ENCODE data around the gene RBM43. TPM values are rescaled to one million over a fixed set of nuclear protein-coding genes. Genes with fewer than 3 reads are reported as not detected.

Gene RBM43
- total and polyA plus RNA-seq, 9 of the 15 experiments (the other 6 are each of a cell fraction or from before 2014, with no cell fraction given): 1.3 to 6.9 (median 3.8) TPM

DNA sequence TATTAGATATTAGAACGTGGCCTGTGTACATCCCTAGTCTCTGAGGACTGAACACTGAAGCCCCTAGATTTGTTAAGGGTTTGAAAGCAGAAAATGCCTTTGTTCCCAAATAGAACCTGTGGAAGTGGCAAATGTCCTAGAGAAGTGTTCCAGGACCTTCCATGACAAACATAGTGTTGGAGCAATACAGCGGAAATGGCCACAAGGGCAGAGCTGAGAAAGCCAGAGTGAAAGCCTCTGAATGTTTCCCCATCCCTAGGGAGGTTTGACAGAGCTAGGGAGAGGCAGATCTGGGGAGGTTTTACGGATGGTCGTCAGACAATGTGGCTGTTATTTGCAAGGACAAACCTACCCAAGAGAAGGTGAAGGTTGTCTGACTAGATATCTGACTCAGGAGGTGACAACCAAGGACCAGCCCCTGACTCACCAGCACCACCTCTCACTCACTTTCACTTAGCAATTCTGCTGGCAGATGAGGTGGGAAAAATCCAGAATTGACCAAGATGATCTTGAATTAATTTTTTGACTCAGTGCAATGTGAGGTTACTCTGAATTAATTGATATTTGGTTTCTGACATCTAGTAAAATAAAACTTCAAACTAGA, 24.1 kb downstream of the RBM43 start:
- DNase-seq (ENCODE audit: extremely low read depth in 1 of 4, low spot score in 3 of 4): no peak
- intact Hi-C loops (cut with micrococcal nuclease) (loop anchor here (1.0 kb wide), 1 partner anchor 1640 kb away; no protein-coding TSS in a partner anchor), in situ Hi-C loops (cut with MboI) (loop anchor here (5.0 kb wide), 1 partner anchor 1640 kb away; no protein-coding TSS in a partner anchor)
- FAIRE-seq: no peak
- Histone ChIP-seq H3K9ac (ENCODE audit: insufficient read depth in 1 of 2, low read depth in 2 of 2, low read length in 2 of 2) (no peak overlapping the region), H4K20me1 (replicated peaks; ENCODE audit: control insufficient read depth, insufficient read depth, low read length) (no peaks in the 10 kb centered on the region), H3K4me2 (ENCODE audit: insufficient read depth, low read length) (no peak overlapping the region), H3K4me3 (no peak overlapping the region), H3K27me3 (ENCODE audit: control insufficient read depth in 2 of 2, insufficient read depth in 2 of 2, low read length in 2 of 2) (peaks cover 2 to 4% of the 10 kb centered on the region in 2 experiments; a peak in 2 of 5 replicates), H3K9me1 (ENCODE audit: control insufficient read depth, insufficient read depth, low read length) (no peaks in the 10 kb centered on the region), H3K9me3 (replicated peaks; ENCODE audit: control insufficient read depth, insufficient read depth, low read depth, low read length) (no peaks in the 10 kb centered on the region), H3K79me2 (ENCODE audit: control insufficient read depth, insufficient read depth, low read length) (no peaks in the 10 kb centered on the region), H3K4me1 (replicated peaks in 1 of 2; ENCODE audit: control insufficient read depth in 2 of 2, insufficient read depth in 2 of 2, low read length in 2 of 2) (no peaks in the 10 kb centered on the region), H3K36me3 (ENCODE audit: control insufficient read depth, insufficient read depth, low read length) (no peaks in the 10 kb centered on the region), H3K27ac (ENCODE audit: extremely low read depth, low read depth, low read length) (no peak overlapping the region), H2AFZ (ENCODE audit: low read depth, low read length) (0 out of 2 replicates have a peak overlapping the region, but pooled peaks have one; percentile 44)
- CTCF ChIA-PET (ENCODE audit: low intra/inter-chr PET ratio): interaction anchor here (0.6 to 2.1 kb wide), 2 partner anchors 11 to 1640 kb away, joined by 3 to 19 read pairs; no protein-coding TSS in a partner anchor
- 0% methylated on average over 4 of the region's 4 CpGs for WGBS (ENCODE audit: insufficient coverage, low coverage, missing lambda C conversion rate)
- BruUV-seq (replicated peaks): no TSS peak
- ATAC-seq: peak; percentile 54
- POLR2A ChIA-PET: no interaction called here
- TF ChIP-seq, protein P1, sequence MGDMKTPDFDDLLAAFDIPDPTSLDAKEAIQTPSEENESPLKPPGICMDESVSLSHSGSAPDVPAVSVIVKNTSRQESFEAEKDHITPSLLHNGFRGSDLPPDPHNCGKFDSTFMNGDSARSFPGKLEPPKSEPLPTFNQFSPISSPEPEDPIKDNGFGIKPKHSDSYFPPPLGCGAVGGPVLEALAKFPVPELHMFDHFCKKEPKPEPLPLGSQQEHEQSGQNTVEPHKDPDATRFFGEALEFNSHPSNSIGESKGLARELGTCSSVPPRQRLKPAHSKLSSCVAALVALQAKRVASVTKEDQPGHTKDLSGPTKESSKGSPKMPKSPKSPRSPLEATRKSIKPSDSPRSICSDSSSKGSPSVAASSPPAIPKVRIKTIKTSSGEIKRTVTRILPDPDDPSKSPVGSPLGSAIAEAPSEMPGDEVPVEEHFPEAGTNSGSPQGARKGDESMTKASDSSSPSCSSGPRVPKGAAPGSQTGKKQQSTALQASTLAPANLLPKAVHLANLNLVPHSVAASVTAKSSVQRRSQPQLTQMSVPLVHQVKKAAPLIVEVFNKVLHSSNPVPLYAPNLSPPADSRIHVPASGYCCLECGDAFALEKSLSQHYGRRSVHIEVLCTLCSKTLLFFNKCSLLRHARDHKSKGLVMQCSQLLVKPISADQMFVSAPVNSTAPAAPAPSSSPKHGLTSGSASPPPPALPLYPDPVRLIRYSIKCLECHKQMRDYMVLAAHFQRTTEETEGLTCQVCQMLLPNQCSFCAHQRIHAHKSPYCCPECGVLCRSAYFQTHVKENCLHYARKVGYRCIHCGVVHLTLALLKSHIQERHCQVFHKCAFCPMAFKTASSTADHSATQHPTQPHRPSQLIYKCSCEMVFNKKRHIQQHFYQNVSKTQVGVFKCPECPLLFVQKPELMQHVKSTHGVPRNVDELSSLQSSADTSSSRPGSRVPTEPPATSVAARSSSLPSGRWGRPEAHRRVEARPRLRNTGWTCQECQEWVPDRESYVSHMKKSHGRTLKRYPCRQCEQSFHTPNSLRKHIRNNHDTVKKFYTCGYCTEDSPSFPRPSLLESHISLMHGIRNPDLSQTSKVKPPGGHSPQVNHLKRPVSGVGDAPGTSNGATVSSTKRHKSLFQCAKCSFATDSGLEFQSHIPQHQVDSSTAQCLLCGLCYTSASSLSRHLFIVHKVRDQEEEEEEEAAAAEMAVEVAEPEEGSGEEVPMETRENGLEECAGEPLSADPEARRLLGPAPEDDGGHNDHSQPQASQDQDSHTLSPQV (IDR thresholded peaks at IDR 0.05): no peak
- no peak for TF ChIP-seq SRSF7 (optimal IDR thresholded peaks at IDR 0.05; ENCODE audit: low read depth, low read length)
- TF ChIP-seq RAD21 (CRISPR knock-in tag; conservative IDR thresholded peaks at IDR 0.05 in 1 of 2, IDR thresholded peaks at IDR 0.05 in 1 of 2): peak in 1 of 2 experiments; percentile 26; a peak in 1 of 4 replicates
- no peak for TF ChIP-seq POLR2H (tag; IDR thresholded peaks at IDR 0.05; ENCODE audit: low read depth)
- TF ChIP-seq U2AF1 (optimal IDR thresholded peaks at IDR 0.05; ENCODE audit: low read depth, low read length): no peak
- TF ChIP-seq, protein P2, sequence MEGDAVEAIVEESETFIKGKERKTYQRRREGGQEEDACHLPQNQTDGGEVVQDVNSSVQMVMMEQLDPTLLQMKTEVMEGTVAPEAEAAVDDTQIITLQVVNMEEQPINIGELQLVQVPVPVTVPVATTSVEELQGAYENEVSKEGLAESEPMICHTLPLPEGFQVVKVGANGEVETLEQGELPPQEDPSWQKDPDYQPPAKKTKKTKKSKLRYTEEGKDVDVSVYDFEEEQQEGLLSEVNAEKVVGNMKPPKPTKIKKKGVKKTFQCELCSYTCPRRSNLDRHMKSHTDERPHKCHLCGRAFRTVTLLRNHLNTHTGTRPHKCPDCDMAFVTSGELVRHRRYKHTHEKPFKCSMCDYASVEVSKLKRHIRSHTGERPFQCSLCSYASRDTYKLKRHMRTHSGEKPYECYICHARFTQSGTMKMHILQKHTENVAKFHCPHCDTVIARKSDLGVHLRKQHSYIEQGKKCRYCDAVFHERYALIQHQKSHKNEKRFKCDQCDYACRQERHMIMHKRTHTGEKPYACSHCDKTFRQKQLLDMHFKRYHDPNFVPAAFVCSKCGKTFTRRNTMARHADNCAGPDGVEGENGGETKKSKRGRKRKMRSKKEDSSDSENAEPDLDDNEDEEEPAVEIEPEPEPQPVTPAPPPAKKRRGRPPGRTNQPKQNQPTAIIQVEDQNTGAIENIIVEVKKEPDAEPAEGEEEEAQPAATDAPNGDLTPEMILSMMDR (IDR thresholded peaks at IDR 0.05 in 2 of 3, conservative IDR thresholded peaks at IDR 0.05 in 1 of 3; ENCODE audit: insufficient read depth in 2 of 3, low read depth in 1 of 3, low read length in 3 of 3): 0 out of 6 replicates have a peak, but pooled peaks of 1 of the 3 experiments have one; percentile 5
- no peak for TF ChIP-seq ZSCAN32 (CRISPR knock-in tag; IDR thresholded peaks at IDR 0.05)
- no peak for TF ChIP-seq SMARCA5 (IDR thresholded peaks at IDR 0.05)
- TF ChIP-seq, protein P3, sequence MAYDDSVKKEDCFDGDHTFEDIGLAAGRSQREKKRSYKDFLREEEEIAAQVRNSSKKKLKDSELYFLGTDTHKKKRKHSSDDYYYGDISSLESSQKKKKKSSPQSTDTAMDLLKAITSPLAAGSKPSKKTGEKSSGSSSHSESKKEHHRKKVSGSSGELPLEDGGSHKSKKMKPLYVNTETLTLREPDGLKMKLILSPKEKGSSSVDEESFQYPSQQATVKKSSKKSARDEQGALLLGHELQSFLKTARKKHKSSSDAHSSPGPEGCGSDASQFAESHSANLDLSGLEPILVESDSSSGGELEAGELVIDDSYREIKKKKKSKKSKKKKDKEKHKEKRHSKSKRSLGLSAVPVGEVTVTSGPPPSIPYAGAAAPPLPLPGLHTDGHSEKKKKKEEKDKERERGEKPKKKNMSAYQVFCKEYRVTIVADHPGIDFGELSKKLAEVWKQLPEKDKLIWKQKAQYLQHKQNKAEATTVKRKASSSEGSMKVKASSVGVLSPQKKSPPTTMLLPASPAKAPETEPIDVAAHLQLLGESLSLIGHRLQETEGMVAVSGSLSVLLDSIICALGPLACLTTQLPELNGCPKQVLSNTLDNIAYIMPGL (CRISPR knock-in tag; IDR thresholded peaks at IDR 0.05): no peak
- TF ChIP-seq ZNF586 (CRISPR knock-in tag; conservative IDR thresholded peaks at IDR 0.05): no peak

All from K562 (cell line).